Hematopoietic multipotent progenitor cell treated with erythropoietin and hydrocortisone succinate and interleukin-3 and kit ligand, for 8 days (in vitro differentiated cells): Measurements from ENCODE around the gene PRAMEF12.
A peak's percentile ranks its signal among the peaks of the same experiment; 100 is the strongest.
"Not testable (repeated sequence)": the region's sequence is repeated elsewhere in the genome, so short reads cannot be mapped to it uniquely, and the experiment has no call there.

Source experiments
- DNase-seq: peaks from one replicate; pipeline ENCODE4 v3.0.0-alpha.2; 2015

PRAMEF12 gene

DNA sequence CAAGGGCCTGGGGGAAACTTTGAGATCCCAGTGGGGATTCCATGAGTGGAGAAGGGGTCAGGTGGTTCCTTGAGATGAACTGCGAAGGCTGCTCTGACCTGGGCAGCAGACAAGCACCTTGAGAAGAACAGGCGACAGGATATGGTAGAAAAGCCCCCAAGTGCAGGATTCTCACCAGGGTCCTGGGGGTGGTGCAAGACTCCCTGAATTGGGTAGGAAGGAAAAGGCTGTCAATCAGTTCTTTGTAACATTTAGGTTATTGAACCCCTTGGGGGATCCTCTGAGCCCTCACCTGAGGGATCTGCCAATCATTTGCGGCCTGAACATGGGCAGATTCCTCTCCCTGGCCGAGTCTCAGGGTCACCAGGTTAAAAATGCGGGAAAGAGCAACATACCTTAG lies 2.4 kb upstream of the PRAMEF12 start:
- no peak for DNase-seq

DNA sequence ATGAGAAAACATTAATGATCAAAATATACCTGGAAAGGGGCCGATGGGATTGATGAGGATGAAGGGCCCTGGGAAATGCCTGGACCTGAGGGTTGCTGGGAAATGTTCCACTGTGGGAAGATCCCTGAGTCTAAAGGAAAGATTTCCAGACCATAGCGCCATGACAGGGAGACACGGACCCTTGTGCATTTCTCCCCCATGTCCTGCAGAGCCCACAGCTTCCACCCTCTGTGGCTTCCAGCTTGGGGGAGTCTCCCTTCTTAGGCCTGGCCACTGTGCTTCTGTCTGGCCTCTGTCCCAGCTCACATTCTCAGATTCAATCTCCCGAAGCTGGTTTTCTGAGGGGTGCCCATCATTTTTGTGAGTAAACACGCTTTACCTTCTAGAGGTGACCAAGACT lies 1.0 kb upstream of the PRAMEF12 start:
- DNase-seq: no peak

DNA sequence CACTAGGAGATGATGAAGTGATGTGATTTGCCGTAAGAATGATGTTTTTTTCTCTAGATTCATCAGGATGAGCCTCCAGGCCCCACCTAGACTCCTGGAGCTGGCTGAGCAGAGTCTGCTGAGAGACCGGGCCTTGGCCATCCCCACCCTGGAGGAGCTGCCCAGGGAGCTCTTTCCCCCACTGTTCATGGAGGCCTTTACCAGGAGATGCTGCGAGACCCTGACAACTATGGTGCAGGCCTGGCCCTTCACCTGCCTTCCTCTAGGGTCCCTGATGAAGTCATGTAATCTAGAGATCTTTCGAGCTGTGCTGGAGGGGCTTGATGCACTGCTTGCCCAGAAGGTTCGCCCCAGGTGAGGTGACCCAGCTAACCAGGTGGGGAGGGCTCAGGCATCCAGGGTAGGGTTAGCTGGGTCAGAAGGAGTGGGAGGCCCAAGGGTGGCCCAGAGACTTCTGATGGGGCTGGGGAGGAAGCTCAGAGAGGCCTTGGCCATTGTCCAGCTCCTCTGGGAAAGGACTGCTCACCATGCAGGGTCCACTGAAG lies 1.3 kb downstream of the PRAMEF12 start:
- no peak for DNase-seq

DNA sequence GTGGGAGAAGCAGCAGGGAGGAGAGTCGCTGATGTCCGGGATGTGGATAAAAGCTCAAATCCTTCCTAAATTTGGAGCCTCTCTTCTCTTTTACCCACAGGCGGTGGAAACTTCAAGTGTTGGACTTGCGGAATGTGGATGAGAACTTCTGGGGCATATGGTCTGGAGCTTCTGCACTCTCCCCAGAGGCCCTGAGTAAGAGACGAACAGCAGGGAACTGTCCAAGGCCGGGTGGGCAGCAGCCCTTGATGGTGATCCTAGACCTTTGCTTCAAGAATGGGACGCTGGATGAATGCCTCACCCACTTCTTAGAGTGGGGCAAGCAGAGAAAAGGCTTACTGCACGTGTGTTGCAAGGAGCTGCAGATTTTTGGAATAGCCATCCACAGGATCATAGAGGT lies 1.9 kb downstream of the PRAMEF12 start:
- DNase-seq: no peak

DNA sequence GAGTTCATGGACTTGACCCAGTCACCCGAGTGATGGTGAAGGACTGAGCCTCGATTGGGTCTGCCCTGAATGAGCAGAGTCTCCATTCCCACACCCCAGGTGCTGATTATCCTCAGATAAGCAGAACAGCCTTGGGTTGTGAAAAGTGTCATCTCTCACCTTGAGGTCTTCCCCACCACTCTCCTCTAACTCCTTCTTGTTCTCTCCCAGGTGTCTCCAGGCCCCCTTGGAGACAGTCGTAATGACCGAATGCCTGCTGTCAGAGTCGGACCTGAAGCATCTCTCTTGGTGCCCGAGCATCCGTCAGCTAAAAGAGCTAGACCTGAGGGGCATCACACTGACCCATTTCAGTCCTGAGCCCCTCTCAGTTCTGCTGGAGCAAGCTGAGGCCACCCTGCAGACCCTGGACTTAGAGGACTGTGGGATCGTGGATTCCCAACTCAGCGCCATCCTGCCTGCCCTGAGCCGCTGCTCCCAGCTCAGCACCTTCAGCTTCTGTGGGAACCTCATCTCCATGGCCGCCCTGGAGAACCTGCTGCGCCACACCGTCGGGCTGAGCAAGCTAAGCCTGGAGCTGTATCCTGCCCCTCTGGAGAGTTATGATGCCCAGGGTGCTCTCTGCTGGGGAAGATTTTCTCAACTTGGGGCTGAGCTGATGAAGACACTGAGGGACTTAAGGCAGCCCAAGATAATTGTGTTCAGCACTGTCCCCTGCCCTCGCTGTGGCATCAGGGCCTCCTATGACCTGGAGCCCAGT lies 3.4 kb downstream of the PRAMEF12 start:
- no peak for DNase-seq

DNA sequence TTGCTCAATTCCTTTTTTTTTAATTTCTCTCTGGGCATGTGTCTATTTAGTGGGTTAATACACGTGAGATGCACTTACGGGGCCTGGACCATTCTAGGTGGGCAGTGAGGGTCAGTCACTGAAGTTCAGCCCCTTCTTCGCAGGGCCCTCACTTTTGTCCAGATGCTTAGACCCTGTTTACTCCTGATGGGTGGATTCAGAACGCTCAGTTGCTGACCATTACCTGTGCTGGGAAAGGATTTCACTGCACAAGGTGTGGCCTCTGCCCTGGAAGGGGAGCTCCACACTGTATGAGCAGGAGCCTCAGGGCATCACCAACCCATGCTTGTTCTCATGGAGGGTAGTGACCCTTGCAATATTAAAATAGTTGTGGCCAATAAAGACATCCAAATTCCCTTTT lies 4.5 kb downstream of the PRAMEF12 start:
- DNase-seq: no peak

DNA sequence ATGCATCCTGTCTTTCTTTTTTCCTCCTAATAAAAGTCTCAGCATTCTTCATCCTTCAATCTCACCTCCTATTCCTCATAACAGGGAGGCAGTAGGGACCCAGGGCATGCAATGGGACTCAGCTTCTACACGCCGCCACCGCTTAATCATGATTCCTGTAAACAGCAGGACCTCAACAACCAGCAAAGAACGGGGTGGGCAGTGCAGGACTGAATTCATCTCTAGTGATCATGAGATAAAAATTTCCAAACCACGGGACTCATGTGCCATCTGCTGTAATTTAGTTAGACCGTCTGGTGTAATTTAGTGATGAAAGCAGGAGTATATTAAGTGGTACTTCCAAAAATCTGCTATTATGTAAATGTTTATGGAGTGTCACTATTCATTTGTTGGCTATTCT lies 5.4 kb downstream of the PRAMEF12 start:
- DNase-seq: no peak

DNA sequence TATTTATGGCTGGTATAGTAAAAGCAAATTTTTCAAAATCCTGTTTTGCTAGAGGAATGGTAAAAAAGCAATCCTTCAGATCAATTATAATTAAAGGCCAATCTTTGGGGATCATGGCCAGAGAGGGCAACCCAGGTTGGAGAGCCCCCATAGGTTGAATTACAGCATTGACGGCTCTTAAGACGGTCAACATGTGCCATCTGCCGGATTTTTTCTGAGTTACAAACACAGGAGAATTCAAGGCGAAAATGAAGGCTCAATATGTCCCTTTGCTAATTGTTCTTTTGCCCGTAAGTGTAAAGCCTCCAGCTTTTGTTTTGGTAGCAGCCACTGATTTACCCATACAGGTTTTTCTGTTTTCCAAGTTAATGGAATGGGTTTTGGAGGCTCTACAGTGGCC lies 8.0 kb downstream of the PRAMEF12 start:
- not testable (repeated sequence) for DNase-seq

DNA sequence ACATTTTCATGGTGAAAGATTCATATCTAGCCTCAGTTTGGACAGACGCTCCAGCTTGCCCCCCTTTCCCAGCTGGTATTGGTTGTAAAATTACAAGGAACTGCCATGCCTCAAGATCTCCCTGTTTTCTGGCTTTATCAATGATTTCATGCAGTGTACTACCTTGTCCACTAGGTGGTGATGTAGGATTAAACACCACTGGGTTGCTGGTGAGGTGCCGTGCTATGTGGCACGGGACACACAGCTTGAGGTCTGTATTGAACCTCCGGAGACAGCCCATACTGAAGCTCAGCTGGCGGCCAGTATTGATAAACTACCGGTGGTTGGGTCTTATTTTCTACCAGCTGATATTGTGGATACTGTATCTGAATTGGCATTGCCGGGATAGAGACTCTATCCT lies 10.2 kb downstream of the PRAMEF12 start:
- DNase-seq: peak; percentile 50

DNA sequence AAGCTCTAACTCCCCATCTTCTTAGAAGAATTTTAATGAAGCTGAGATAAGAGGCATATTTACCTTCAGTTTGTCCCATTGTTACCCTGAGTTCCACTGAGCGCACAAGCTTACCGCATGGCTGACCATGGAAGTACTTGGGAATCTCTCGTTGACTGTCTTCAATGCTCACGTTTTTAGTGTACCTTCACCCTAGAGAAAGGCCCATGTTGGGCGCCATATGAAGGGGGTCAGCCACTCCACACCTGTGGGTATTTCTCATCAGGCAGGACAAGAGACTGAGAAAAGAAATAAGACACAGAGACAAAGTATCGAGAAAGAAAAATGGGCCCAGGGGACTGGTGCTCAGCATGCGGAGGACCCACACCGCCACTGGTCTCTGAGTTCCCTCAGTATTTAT lies 11.2 kb downstream of the PRAMEF12 start:
- not testable (repeated sequence) for DNase-seq

DNA sequence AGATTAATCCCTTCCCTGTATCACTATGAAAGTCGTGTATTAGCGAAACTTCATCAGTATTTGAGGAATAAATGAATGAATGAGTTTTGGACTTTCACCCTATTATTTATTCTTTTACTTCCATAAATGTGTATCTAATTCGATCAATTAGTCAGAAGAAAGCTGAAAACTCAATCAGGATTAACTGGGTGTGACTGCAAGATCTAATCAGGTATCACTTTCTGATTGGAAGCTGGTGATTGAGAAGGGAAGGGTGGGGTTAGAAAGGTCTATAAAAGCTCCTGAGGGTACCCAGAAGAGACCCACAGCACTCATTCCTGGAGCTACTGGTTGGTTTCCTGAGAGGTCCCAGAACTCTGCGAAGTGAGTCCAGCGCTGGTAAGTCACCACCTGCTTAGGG lies 17.6 kb downstream of the PRAMEF12 start, which contains the start of gene PRAMEF1:
TSS of gene PRAMEF1 (plus strand) at position 301 of the 400 bp plus-strand sequence. CDS start 1,831 bp downstream, outside the sequence.
- DNase-seq: not testable (repeated sequence)

DNA sequence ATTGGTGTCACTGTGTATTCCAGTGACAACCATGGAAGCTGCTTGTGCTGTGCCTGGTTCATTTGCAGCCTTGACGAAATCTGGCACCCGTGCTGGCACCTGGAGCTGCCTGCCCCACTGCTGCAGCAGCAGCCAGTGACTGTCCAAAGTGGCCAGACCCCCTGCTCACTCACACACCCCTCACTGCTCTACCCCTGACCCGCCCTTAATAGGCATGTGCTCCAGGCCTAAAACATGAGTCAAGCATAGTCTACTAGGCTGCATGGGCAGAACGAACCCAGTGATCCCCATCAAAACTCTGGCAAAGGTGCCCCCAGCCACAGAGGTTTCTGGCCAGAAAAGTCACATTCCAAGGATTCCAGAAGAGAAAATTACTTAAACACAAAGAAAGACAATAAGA lies 25.4 kb downstream of the PRAMEF12 start:
- no peak for DNase-seq

DNA sequence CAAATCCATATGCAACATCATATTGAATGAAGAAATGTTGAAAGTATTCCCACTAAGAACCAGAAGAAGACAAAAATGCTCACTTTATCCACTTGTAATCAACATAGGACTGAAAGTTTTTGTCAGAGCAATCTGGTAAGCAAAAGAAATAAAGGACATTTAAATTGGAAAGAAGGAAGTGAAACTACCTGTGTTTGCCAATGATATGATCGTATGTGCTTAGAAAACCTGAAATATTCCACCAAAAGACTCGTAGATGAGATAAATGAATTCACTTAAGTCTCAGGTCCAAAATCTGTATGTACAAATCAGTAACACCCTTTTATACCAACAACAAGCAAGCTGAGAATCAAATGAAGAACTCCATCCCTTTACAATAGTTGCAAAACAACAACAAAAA lies 26.2 kb downstream of the PRAMEF12 start:
- no peak for DNase-seq

DNA sequence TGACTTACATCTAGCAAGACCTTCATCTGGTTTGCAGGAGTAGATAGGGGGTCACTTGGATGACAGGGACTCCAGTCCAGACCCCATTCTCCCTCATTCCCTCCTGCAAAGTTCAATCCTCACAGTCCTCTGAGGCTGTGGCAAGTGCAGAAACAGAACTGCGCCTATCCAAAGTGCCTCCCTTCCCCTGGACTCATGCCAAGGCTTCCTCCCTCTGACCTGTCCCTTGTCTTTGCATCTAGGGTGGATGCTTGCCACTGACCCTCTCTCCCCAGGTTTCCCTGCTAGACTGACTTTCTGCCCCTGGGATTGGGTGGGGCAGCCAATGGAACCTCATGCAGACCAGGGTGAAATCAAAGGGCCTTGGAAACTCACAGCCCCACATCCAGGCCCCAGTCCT lies 36.4 kb downstream of the PRAMEF12 start:
- DNase-seq: no peak

DNA sequence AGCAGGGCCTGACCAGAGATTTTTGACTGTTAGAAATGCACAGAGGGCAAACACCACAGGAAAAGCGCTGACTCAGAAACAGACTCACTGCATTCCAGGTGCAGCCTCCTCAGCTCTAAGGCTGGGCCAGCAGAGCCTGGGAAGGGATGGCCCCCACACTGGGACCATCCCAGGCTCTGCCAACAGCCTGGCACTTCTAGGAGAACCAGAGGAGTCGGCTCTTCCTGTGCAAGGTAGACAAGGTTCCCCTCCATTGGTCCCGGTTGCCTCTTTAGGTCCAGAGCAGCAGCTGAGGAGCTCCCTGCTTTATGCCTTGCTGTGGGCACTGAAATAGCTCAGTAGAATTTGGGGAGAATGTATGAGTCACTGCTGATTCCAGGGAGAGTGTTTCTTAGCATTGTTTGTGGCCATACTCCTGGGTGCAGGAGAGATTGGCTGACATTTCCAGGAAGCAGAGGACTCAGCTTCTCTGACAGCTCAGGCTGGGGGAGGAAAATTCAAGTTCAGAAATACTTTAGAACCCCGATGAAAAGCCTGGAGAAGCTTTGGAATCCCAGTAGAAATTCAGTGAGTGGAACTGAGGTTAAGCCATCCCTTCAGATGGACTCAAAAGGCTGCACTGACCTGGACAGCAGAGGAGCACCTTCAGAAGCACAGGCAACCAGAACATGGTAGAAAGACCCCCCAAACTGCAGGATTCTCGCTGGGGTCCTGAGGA lies 37.3 kb downstream of the PRAMEF12 start:
- no peak for DNase-seq

DNA sequence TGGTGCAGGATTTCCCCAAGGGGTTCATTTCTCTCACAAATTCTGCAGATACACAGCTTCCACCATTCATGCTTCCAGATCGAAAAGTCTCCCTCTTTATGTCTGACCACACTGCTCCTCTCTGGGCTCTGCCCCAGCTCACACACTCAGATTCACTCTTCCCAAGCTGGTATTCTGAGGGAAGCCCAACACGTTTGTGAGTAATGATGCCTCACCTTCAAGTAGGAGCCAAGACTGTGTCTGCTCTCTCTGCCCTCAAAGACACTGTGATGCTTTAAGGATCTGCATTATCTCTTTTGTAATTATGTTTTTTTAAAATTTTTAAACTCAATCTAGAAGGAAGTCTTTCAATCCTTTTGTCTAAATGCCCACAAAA lies 37.9 kb downstream of the PRAMEF12 start:
- DNase-seq: no peak

DNA sequence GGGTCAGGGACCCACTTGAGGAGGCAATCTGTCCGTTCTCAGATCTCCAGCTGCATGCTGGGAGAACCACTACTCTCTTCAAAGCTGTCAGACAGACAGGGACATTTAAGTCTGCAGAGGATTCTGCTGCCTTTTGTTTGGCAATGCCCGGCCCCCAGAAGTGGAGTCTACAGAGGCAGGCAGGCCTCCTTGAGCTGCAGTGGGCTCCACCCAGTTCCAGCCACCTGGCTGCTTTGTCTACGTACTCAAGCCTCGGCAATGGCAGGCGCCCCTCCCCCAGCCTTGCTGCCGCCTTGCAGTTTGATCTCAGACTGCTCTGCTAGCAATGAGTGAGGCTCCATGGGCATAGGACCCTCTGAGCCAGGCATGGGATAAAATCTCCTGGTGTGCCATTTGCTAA lies 45.5 kb downstream of the PRAMEF12 start:
- not testable (repeated sequence) for DNase-seq
